Trophoblast cell (in vitro differentiated cells and primary cell): ENCODE measurements around the gene HAVCR2.

Source experiments
- DNase-seq, 2 donors: peaks; one replicate each; pipeline ENCODE4 v3.0.0-alpha.2; 2016
- H2AFZ ChIP-seq: 2 replicates; pipeline ENCODE4 v1.6.1; 2013; ENCODE audit warnings: low read length, moderate library complexity, mild to moderate bottlenecking; ENCODE audit not compliant: insufficient read depth, poor library complexity
- H2AK5ac ChIP-seq: 2 replicates; pipeline ENCODE4 v1.6.1; 2013; ENCODE audit warnings: mild to moderate bottlenecking, low read length
- H2BK120ac ChIP-seq: 2 replicates; pipeline ENCODE4 v1.6.1; 2013; ENCODE audit warnings: low read length, mild to moderate bottlenecking, moderate library complexity; ENCODE audit not compliant: insufficient read depth, poor library complexity
- H2BK12ac ChIP-seq: 2 replicates; pipeline ENCODE4 v1.6.1; 2013; ENCODE audit warnings: mild to moderate bottlenecking, low read length, moderate library complexity
- H2BK5ac ChIP-seq: 2 replicates; pipeline ENCODE4 v1.6.1; 2013; ENCODE audit warnings: low read length, low read depth, moderate library complexity, mild to moderate bottlenecking; ENCODE audit not compliant: poor library complexity
- H3K14ac ChIP-seq: 2 replicates; pipeline ENCODE4 v1.6.1; 2013; ENCODE audit warnings: mild to moderate bottlenecking, low read length
- H3K18ac ChIP-seq: 2 replicates; pipeline ENCODE4 v1.6.1; 2013; ENCODE audit warnings: mild to moderate bottlenecking, low read length
- H3K23ac ChIP-seq: 2 replicates; pipeline ENCODE4 v1.6.1; 2013; ENCODE audit warnings: low read length
- H3K27ac ChIP-seq: 2 replicates; pipeline ENCODE4 v1.5.1; 2013; ENCODE audit warnings: low read depth, mild to moderate bottlenecking, inconsistent platforms, low read length, moderate library complexity
- H3K27me3 ChIP-seq: 2 replicates; pipeline ENCODE4 v1.6.1; 2013; ENCODE audit warnings: inconsistent platforms, mild to moderate bottlenecking, low read length, moderate library complexity; ENCODE audit not compliant: insufficient read depth
- H3K36me3 ChIP-seq, 2 experiments: 1 replicate in 1 of 2; 2 replicates in 1 of 2; pipeline ENCODE4 v1.6.1; 2013; ENCODE audit warnings: low read length in 2 of 2, mild to moderate bottlenecking in 2 of 2, moderate library complexity in 1 of 2; ENCODE audit not compliant: insufficient read depth in 2 of 2, control insufficient read depth in 1 of 2
- H3K4ac ChIP-seq: 2 replicates; pipeline ENCODE4 v1.6.1; 2013; ENCODE audit warnings: low read depth, mild to moderate bottlenecking, low read length, moderate library complexity
- H3K4me1 ChIP-seq, 2 experiments: 1 replicate in 1 of 2; 2 replicates in 1 of 2; pipeline ENCODE4 v1.6.1; 2013; ENCODE audit warnings: low read length in 2 of 2, mild to moderate bottlenecking in 2 of 2, moderate library complexity in 1 of 2; ENCODE audit not compliant: insufficient read depth in 2 of 2, control insufficient read depth in 1 of 2
- H3K4me2 ChIP-seq: 2 replicates; pipeline ENCODE4 v1.6.1; 2013; ENCODE audit warnings: inconsistent platforms, mild to moderate bottlenecking, low read length, moderate library complexity
- H3K4me3 ChIP-seq: 2 replicates; pipeline ENCODE4 v1.5.1; 2013; ENCODE audit warnings: mild to moderate bottlenecking, low read depth, low read length, inconsistent platforms
- H3K79me1 ChIP-seq: one replicate; pipeline ENCODE4 v1.6.1; 2013; ENCODE audit warnings: low read length
- H3K79me2 ChIP-seq: 2 replicates; pipeline ENCODE4 v1.6.1; 2013; ENCODE audit warnings: low read length, mild to moderate bottlenecking; ENCODE audit not compliant: control insufficient read depth, insufficient read depth, poor library complexity
- H3K9ac ChIP-seq: 2 replicates; pipeline ENCODE4 v1.6.1; 2013; ENCODE audit warnings: mild to moderate bottlenecking, low read length
- H3K9me3 ChIP-seq: 2 replicates; pipeline ENCODE4 v1.6.1; 2013; ENCODE audit warnings: low read depth, mild to moderate bottlenecking, control low read depth, inconsistent platforms, low read length; ENCODE audit not compliant: insufficient read depth
- H4K12ac ChIP-seq: 2 replicates; pipeline ENCODE4 v1.6.1; 2013; ENCODE audit warnings: low read depth, mild to moderate bottlenecking, low read length, moderate library complexity
- H4K8ac ChIP-seq: 2 replicates; pipeline ENCODE4 v1.6.1; 2013; ENCODE audit warnings: low read depth, mild to moderate bottlenecking, low read length, moderate library complexity
- H4K91ac ChIP-seq: one replicate; pipeline ENCODE4 v1.6.1; 2013; ENCODE audit warnings: low read depth, mild to moderate bottlenecking, low read length, moderate library complexity
- WGBS: extraction: QIAGEN DNeasy Blood & Tissue Kit; methylation state at CpG from one replicate; pipeline ENCODE4 v1.1.7; 2013; ENCODE audit warnings: missing lambda C conversion rate; ENCODE audit not compliant: insufficient read length, insufficient coverage; ENCODE audit errors: extremely low coverage; 5-methylcytosine and 5-hydroxymethylcytosine counted together

HAVCR2 gene

GRCh38 chr5:157109744-157110143, 900 bp upstream of the HAVCR2 start:
- H2BK120ac ChIP-seq = no peak overlapping the region
- WGBS = no CpG with 5 or more reads among the region's 1 CpG

GRCh38 chr5:157107508-157107907, 1.3 kb downstream of the HAVCR2 start:
- Histone ChIP-seq H4K12ac (no peak overlapping the region), H3K23ac (no peak overlapping the region), H3K4me2 (peak overlapping the region; percentile 38), H3K4ac (no peak overlapping the region), H3K79me2 (no peaks in the 10 kb centered on the region), H3K4me1 (peaks cover 9 to 11% of the 10 kb centered on the region in 2 experiments), H2AK5ac (no peak overlapping the region), H3K27me3 (no peaks in the 10 kb centered on the region), H4K8ac (no peak overlapping the region), H3K9ac (no peak overlapping the region), H3K36me3 (no peaks in the 10 kb centered on the region), H3K9me3 (no peaks in the 10 kb centered on the region), H2BK120ac (no peak overlapping the region), H2BK5ac (no peak overlapping the region), H2BK12ac (no peak overlapping the region), H2AFZ (no peak overlapping the region), H3K27ac (no peak overlapping the region), H3K4me3 (no peak overlapping the region), H3K18ac (no peak overlapping the region), H3K79me1 (peaks cover 8% of the 10 kb centered on the region), H4K91ac (no peak overlapping the region), H3K14ac (no peak overlapping the region)
- DNase-seq = peak; percentile 39 to 44
- WGBS = no CpG with 5 or more reads among the region's 3 CpGs

More at GRCh38 chr5:157109744-157110143, 900 bp upstream of the HAVCR2 start:
- Histone ChIP-seq H3K4me3 (no peak overlapping the region), H3K79me2 (no peaks in the 10 kb centered on the region), H2AK5ac (no peak overlapping the region), H3K4me2 (no peak overlapping the region), H4K8ac (no peak overlapping the region), H3K18ac (no peak overlapping the region), H2AFZ (no peak overlapping the region), H3K9ac (no peak overlapping the region), H2BK5ac (no peak overlapping the region), H3K4ac (no peak overlapping the region), H3K27me3 (no peaks in the 10 kb centered on the region), H2BK12ac (peak overlapping the region; percentile 75), H3K23ac (no peak overlapping the region), H3K36me3 (no peaks in the 10 kb centered on the region), H3K14ac (no peak overlapping the region), H3K79me1 (peaks cover 8% of the 10 kb centered on the region), H3K27ac (no peak overlapping the region), H3K9me3 (no peaks in the 10 kb centered on the region), H3K4me1 (peaks cover 9 to 11% of the 10 kb centered on the region in 2 experiments), H4K12ac (no peak overlapping the region), H4K91ac (no peak overlapping the region)
- no peak for DNase-seq

DNA sequence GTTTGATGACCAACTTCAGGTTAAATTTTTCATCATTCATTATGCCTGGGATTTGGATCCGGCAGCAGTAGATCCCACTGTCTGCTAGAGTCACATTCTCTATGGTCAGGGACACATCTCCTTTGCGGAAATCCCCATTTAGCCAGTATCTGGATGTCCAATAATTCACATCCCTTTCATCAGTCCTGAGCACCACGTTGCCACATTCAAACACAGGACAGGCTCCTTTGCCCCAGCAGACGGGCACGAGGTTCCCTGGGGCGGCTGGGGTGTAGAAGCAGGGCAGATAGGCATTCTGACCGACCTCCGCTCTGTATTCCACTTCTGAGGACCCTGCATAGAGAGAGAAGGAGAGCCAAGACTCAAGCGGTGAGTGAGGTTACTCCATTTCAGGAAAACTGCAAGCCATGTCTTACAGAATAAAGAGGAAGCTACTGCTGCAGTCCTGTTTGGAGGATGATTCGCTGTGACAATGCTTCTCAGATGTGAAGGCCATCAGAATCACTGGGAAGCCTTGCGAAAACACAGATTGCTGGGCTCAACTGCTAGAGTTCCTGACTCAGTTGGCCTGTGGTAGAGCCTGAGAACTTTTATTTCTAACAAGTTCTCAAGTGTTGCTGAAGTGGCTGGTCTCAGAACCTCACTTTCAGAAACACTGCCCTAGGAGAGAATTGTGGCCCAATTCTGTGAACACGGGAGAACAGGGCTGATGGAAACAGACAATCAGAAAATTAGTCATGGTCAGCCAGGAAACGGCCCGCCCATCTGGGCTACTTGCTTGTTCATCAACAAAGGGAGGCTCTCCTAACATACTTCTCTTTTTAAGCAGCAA, 2.0 kb downstream of the HAVCR2 start:
- Histone ChIP-seq H3K4me1 (peaks cover 9 to 11% of the 10 kb centered on the region in 2 experiments), H3K36me3 (no peaks in the 10 kb centered on the region), H2BK5ac (peak overlapping the region; percentile 43), H3K79me2 (no peaks in the 10 kb centered on the region), H3K4ac (no peak overlapping the region), H3K4me3 (no peak overlapping the region), H3K4me2 (no peak overlapping the region), H2BK120ac (peak overlapping the region; percentile 9), H3K79me1 (peaks cover 8% of the 10 kb centered on the region), H2AFZ (no peak overlapping the region), H3K18ac (no peak overlapping the region), H2BK12ac (peak overlapping the region; percentile 55), H3K23ac (no peak overlapping the region), H3K27me3 (no peaks in the 10 kb centered on the region), H3K9ac (no peak overlapping the region), H4K12ac (no peak overlapping the region), H3K9me3 (no peaks in the 10 kb centered on the region), H3K27ac (peak overlapping the region; percentile 41), H4K8ac (peak overlapping the region; percentile 22), H3K14ac (peak overlapping the region; percentile 7), H2AK5ac (no peak overlapping the region), H4K91ac (peak overlapping the region; percentile 31)
- peak; percentile 22 to 42 for DNase-seq
- no CpG with 5 or more reads among the region's 14 CpGs for WGBS

DNA sequence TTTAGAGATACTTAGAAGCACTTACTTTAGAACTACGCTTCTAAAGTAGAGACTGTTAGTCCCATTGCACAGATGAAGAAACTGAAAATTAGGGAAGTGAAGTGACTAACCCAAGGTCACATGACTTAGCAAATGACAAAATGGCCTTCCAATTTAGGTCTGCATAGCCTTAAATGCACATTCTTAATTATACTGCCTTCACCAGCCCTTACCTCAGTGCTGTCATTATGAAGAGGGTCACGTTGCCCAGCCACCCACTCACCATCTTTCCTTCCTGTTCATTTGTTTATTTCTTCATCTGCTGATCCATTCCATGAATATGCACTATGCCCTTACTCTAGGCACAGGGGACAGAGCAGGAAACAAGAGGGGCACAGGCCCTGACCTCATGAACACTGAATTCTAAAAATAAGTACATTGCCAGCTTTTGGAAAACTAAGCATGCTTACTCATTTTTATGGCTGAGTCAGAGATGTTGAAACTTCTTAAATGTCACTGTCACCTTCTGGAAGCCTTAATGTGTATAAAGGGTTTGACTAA, 8.6 kb downstream of the HAVCR2 start:
- H4K91ac ChIP-seq = no peak overlapping the region
- no peak overlapping the region for H3K4me2 ChIP-seq
- no peaks in the 10 kb centered on the region for H3K79me2 ChIP-seq
- no peak overlapping the region for H2AFZ ChIP-seq
- H2AK5ac ChIP-seq = no peak overlapping the region
- H3K4me1 ChIP-seq = no peaks in the 10 kb centered on the region
- H3K4ac ChIP-seq = no peak overlapping the region
- no peak overlapping the region for H2BK120ac ChIP-seq
- H2BK12ac ChIP-seq = peak overlapping the region; percentile 31
- no peak overlapping the region for H2BK5ac ChIP-seq
- no peak overlapping the region for H3K27ac ChIP-seq
- H3K4me3 ChIP-seq = no peak overlapping the region
- no CpG with 5 or more reads among the region's 2 CpGs for WGBS
- no peak overlapping the region for H3K18ac ChIP-seq
- H3K79me1 ChIP-seq = peaks cover 2% of the 10 kb centered on the region
- H3K14ac ChIP-seq = no peak overlapping the region
- H3K27me3 ChIP-seq = no peaks in the 10 kb centered on the region
- H3K36me3 ChIP-seq = no peaks in the 10 kb centered on the region
- DNase-seq = peak in 1 of 2 donors; percentile 47
- no peaks in the 10 kb centered on the region for H3K9me3 ChIP-seq
- no peak overlapping the region for H3K9ac ChIP-seq
- H4K12ac ChIP-seq = no peak overlapping the region
- H4K8ac ChIP-seq = no peak overlapping the region
- H3K23ac ChIP-seq = no peak overlapping the region
